AG08396 (cell line): Measurements from ENCODE around the gene CSRP2.

Source experiments
- DNase-seq: peaks from one replicate; pipeline ENCODE4 v3.0.0; 2012; ENCODE audit warnings: low spot score, mixed read lengths

The CSRP2 gene

DNA sequence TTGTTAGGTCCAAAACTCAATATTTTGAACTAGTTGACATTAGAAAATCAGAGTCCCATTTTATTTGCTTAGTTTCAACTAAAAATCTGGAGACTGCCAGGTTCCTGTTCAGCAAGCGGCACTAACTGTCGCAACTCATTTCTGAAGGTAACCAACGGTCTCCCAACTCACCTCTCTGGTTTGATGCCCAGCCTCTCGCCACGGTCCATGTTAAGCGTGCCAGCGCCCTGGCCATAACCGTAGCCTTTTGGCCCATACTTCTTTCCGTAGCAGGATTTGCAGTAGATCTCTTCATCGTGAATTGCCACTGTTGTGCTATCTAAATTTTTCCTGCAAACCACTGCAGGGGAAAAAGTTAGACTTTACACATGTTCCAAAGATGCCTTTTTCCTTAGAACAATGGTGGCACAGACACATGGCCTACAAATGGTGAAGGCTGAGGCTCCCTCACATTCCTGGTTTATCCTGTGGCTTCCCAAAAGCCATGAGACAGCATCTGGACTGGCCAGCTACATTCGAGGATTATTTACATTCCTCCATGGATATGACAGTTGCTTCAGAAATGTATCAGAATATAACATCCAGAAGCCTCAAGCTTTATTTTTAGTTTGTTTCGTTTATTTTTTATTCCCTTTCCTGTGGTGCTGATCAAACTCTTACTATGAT is 15.7 kb downstream of the CSRP2 start:
- DNase-seq, result peak; percentile 76

- DNase-seq, result no peak
Observed at GRCh38 chr12:76860256-76860655, 18.6 kb downstream of the CSRP2 start.

DNA sequence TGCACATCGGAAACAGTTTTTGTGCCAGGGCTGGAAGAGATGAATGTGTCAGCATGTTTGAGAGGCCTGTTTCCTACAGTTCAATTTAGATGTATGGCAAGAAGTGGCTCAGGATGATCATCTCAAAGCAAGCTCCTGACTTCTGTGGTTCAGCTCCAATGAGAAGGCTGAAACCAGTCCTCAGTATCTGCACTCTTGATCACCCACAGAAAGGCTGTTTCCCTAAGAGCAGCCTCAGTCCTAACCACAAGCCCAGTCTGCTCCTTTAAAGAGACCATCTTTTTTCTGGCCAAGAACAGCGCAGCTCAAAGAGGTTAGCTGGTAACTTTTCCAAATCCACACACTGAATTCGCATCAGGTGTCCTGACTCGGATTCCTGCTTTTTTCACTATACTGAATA is 19.2 kb downstream of the CSRP2 start:
- DNase-seq, result no peak

DNA sequence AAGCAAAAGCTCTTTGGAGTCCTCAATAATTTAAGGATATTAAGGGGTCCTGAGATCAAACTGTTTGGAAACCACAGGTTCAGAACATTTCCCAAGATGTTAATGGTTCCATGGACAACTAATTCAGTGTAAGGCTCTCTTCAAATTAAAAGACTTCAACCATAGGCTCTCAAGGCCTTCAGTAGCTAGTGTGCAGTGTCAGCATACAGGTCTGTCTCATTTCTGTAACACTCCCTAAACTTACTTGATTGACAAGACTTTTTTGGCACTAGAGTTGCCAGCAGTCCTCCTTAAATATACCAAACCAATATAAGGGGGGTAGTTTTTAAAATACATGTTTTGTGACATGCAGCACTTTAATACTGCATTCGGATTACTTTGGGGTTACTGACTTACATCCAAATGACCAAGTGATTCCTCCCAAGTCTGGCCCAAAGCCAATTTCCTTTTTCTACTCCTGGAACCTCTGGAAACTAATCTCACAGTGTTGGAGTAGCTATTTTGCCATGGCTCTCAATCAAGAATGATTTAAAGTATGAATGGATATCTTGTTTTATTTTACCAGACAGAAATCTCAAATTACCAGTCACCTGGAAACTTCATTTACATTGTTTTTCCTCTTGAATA is 22.7 kb downstream of the CSRP2 start:
- DNase-seq, result no peak

- no peak for DNase-seq
Observed at GRCh38 chr12:76855271-76855670, 23.5 kb downstream of the CSRP2 start.

DNA sequence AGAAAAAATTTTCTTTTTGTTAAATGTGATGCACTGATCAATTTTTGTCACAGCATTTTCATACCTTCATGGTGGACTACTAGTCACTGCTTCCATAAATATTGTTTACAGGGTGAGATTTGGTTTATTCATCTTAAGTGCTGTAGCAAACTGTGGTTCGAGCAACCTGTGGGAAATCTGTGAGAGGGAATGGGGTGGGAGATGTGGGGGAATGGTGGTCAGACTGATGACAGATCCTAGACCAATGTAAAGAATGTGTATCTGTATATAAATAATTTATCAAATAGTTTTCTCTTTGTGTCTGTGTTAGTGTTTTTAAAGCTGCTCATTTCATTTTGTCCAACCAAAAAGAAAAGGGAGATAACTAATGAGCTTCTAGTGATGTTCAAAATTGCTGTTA is 26.7 kb downstream of the CSRP2 start:
- no peak for DNase-seq

DNA sequence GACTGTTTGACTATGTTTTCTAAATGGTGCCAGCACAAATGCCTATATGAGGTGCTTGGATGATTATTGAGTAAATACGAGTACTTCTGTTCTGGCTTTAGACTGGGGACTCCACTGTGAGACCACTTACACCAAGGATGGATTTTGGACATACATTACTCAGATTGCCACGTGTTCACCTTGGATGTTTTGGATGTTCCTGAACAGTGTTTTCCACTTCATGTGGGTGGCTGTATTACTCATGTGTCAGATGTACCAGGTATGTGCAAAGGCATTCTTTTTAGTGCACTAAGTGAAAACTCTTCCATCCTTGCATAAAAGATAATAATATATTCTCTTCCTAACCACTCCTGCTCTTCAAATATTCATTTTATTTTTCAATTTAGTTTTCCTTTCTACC is 30.7 kb downstream of the CSRP2 start:
- DNase-seq, result no peak

DNA sequence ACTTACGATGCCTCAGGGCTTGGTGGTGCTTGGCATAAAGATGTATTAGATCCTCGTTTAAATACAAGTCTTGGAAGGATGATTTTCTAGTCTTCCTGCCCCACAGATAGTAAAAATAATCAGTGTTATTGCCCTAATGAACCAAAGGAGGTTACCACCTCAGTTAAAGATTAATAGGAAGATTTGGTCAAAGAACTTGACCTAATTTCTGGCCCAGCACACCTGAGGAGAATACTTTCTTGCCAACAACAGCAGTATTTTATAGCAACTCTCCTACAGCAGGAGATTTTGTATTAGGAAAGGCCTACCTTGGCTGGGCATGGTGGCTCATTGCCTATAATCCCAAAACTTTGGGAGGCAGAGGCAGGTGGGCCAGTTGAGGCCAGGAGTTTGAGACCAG is 31.6 kb downstream of the CSRP2 start:
- DNase-seq, result no peak

DNA sequence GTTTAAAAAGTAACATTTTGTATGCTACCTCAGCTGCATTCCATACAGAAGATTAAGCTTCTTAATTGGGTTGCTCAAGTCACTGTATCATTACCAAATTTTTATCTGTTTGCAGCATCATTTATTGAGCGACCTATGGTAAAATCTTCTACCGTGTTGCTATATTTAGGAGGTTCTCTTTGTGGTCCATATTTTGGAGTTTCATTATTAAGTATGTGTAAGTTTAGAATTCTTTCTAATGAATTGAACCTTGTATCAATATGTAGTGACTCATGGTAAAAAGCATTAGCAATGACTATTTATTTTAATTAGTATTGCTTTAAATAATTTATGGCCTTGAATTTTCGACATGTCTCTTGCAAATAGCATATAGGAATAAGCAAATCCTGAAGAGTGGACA is 42.2 kb downstream of the CSRP2 start:
- DNase-seq, result no peak

GRCh38 chr12:76830436-76830835 is 48.4 kb downstream of the CSRP2 start:
- DNase-seq, result no peak

DNA sequence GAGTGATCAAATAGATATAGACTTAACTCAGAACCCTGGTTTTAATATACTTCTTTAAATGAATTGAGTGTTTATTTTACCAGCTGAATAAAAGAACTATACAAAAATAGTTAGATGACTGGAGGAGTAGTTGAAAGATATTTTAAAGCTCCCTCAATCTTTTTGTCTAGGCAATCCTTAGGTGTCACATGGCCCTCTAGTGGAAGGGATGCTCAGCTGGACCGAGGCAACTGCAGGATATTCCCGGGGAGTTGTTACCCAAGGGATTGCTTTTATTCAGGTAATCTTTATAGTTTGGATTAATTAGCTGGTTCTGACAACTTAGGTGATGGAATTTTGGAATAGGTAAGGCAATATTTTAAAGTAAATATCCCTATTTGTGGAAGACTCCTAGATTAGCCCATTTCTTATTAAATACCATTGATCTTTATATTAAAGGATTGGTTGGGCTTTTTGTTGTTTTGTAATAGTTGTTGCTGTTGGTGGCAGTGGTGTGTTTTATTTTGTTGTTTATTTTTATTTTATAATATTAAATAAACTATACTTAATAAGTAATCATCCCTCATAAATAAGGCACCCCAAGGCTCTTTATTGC is 57.8 kb downstream of the CSRP2 start:
- peak; percentile 60 for DNase-seq

GRCh38 chr12:76813972-76814371 is 64.8 kb downstream of the CSRP2 start:
- no peak for DNase-seq

DNA sequence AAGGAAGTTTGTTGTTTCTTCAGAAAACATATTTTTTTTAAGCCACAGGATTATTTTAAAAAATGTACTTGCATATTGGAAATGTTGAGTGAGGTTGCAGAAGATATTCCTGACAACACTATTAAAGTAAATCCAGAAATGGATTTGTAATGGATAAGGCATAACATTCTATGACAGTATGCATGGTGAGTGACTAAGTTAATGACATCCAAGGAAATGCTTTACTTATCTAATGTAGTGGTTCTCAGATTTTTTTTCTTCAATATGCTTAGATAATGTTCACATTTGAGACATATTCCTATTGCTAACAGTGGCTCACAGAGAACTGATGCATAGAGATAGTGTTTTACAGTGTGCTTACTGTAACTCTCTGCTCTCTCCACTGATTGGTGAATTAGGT is 65.6 kb downstream of the CSRP2 start:
- DNase-seq, result no peak

DNA sequence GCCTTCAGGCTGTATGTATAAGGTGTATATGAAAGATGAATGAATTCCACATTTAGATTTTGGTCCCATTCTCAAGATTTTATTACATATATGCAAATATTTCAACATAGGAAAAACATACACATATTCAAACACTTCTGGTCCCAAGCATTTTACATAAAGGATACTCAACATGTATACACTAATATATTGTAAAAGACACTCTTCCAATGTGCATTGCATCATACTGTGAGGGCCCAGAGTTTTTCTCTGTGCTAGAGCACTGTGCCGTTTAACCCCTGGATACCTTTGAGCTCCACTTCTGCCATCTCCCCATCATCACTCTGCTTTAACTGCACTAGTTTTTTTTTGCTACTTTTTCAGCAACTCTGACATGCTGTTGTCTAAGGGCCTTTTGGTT is 66.8 kb downstream of the CSRP2 start:
- DNase-seq, result no peak

DNA sequence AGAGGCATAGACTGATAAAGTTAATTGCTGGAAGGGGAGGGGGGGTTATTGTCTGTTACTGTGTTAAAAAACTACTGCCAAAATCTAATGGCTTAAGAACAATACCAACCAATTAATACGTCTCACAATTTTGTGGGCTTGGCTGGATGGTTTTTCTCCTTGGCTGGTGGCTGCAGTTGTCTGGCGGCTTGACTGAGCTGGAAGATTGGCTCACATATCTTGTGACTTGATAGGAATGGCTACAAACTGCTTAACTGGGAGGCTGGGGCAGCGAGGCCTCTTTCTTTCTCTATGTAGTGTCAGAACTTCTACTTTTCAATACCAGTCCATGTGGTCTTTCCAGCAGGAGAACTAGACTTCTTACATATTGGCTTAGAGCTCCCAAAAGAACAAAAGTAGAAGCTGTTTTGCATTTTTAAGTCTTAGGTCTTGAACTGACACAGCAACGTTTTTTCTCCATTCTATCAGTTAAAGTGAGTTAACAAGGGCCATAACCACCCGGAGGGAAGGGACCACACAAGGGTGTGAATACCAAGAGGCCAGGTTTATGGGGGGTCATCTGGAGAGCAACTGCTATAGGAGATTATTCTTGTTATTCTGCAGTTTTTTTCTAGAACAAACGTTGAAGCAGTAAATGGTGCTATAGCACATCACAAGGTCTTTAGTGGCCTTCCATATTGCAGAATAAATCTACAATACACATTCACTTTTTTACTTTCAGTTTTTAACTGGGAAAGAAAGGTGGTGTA is 68.0 kb downstream of the CSRP2 start:
- DNase-seq, result no peak
